Loucy (cell line): Measurements from ENCODE around the gene PATE1.

Experiments
- H2AFZ ChIP-seq: fragments of 200-600 bp; sonication (generic); 2 replicates; pipeline ENCODE4 v1.6.0; 2016; ENCODE audit warnings: antibody characterized with exemption, mild to moderate bottlenecking, low read length, moderate library complexity
- H3F3A ChIP-seq: fragments of 200-600 bp; 2 replicates; pipeline ENCODE4 v1.6.0; 2016; ENCODE audit warnings: antibody characterized with exemption, low read depth, mild to moderate bottlenecking
- H3K27me3 ChIP-seq: fragments of 200-600 bp; sonication (generic); 2 replicates; pipeline ENCODE4 v1.6.1; 2014; ENCODE audit warnings: low read length, mild to moderate bottlenecking; ENCODE audit not compliant: insufficient read depth, poor library complexity, severe bottlenecking
- H3K36me3 ChIP-seq: fragments of 200-600 bp; sonication (generic); 2 replicates; pipeline ENCODE4 v1.6.1; 2016; ENCODE audit warnings: low read length; ENCODE audit not compliant: insufficient read depth
- H3K4me1 ChIP-seq: fragments of 200-600 bp; sonication (generic); 2 replicates; pipeline ENCODE4 v1.5.1; 2014; ENCODE audit warnings: low read length, mild to moderate bottlenecking; ENCODE audit not compliant: insufficient read depth, poor library complexity, severe bottlenecking
- H3K4me2 ChIP-seq: fragments of 200-600 bp; sonication (generic); 2 replicates; pipeline ENCODE4 v1.6.0; 2014; ENCODE audit warnings: antibody characterized with exemption, low read length, low read depth, mild to moderate bottlenecking; ENCODE audit not compliant: poor library complexity, severe bottlenecking
- H3K4me3 ChIP-seq: fragments of 200-600 bp; sonication (generic); 2 replicates; pipeline ENCODE4 v1.5.1; 2014; ENCODE audit warnings: low read length, mild to moderate bottlenecking, mixed read lengths; ENCODE audit not compliant: poor library complexity, severe bottlenecking
- H3K79me2 ChIP-seq: fragments of 200-600 bp; sonication (generic); 2 replicates; pipeline ENCODE4 v1.6.1; 2014; ENCODE audit warnings: low read length; ENCODE audit not compliant: insufficient read depth
- H3K9ac ChIP-seq: fragments of 200-600 bp; sonication (generic); 2 replicates; pipeline ENCODE4 v1.6.0; 2014; ENCODE audit warnings: mild to moderate bottlenecking, low read depth, low read length, moderate library complexity; ENCODE audit not compliant: poor library complexity, severe bottlenecking
- H3K9me2 ChIP-seq: fragments of 200-600 bp; sonication (generic); replicated peaks from 2 replicates; pipeline ENCODE4 v1.6.1; 2016; ENCODE audit warnings: low read depth, low read length, mixed read lengths
- H3K9me3 ChIP-seq: fragments of 200-600 bp; sonication (generic); 2 replicates; pipeline ENCODE4 v1.6.1; 2014; ENCODE audit warnings: mild to moderate bottlenecking, antibody characterized with exemption, low read length, low read depth; ENCODE audit not compliant: insufficient read depth
- H4K20me1 ChIP-seq: fragments of 200-600 bp; sonication (generic); 2 replicates; pipeline ENCODE4 v1.6.0; 2014; ENCODE audit warnings: antibody characterized with exemption, low read length, mild to moderate bottlenecking; ENCODE audit not compliant: insufficient read depth, poor library complexity, severe bottlenecking
- EZH2phosphoT487 ChIP-seq: fragments of 200-600 bp; IDR thresholded peaks from 2 replicates; pipeline ENCODE4 v1.6.1; 2018; ENCODE audit warnings: antibody characterized with exemption, mild to moderate bottlenecking, moderate library complexity, borderline replicate concordance
- TF ChIP-seq, protein P1 (sequence below): fragments of 200-600 bp; sonication (generic); conservative IDR thresholded peaks from 2 replicates; pipeline ENCODE4 v1.5.1; 2014; ENCODE audit warnings: mild to moderate bottlenecking, antibody characterized with exemption, low read length

PATE1 gene

DNA sequence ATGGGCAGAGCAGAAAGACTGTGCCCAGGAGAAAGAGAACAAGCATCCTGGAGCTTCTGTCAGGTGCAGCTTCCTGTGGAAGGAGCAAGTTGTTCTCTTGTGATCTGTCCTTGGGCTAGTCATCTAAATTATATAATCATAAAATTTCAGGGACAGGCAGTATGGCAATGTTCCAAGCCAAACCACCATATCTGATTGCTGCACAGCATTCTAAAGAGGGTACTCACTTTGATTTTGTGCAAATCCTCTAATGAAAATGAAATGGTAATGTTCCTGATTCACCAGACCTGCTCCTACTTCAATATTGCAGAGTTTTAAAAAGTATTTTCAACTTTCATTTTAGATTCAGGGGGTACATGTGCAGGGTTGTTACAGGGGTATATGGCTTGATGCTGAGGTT is 32.6 kb downstream of the PATE1 start, which contains the start of gene PATE2:
PATE2 (minus strand) TSS at position 101 of the 400 bp plus-strand sequence; CDS start at position 46, 55 bp downstream.
- Histone ChIP-seq H3K4me1 (no peaks in the 10 kb centered on the region), H3K9ac (no peak within 1 kb of the TSS), H3K9me3 (no peaks in the 10 kb centered on the region), H3K4me2 (no peak within 1 kb of the TSS), H3K9me2 (no peaks in the 10 kb centered on the region), H3K27me3 (no peaks in the 10 kb centered on the region), H3F3A (no peaks in the 10 kb centered on the region), H3K36me3 (no peaks in the 10 kb centered on the region), H4K20me1 (no peaks in the 10 kb centered on the region), H3K4me3 (no peak within 1 kb of the TSS), H3K79me2 (no peaks in the 10 kb centered on the region), H2AFZ (no peak within 1 kb of the TSS)
- TF ChIP-seq, protein P1, sequence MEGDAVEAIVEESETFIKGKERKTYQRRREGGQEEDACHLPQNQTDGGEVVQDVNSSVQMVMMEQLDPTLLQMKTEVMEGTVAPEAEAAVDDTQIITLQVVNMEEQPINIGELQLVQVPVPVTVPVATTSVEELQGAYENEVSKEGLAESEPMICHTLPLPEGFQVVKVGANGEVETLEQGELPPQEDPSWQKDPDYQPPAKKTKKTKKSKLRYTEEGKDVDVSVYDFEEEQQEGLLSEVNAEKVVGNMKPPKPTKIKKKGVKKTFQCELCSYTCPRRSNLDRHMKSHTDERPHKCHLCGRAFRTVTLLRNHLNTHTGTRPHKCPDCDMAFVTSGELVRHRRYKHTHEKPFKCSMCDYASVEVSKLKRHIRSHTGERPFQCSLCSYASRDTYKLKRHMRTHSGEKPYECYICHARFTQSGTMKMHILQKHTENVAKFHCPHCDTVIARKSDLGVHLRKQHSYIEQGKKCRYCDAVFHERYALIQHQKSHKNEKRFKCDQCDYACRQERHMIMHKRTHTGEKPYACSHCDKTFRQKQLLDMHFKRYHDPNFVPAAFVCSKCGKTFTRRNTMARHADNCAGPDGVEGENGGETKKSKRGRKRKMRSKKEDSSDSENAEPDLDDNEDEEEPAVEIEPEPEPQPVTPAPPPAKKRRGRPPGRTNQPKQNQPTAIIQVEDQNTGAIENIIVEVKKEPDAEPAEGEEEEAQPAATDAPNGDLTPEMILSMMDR = no peak
- no peak for TF ChIP-seq EZH2phosphoT487

DNA sequence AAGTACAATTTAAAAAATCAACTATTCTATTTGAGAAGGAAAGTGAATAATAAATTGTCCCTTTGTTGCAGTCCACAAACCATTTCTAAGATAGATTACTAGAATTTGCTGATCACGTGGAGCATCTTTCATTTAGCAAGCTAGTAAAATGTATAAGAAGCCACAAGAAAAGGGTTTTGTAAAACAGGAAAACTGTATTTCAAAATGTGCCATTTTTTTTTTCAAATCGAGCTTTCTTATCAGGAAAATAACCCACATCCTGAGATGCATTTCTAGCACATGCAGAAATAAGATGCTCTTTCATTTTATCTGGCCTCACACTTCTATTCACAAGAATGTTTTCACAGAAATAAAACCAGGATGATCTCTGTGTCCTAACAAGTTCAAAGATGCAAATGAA is 38.6 kb downstream of the PATE1 start:
- H3K9ac ChIP-seq = no peak overlapping the region
- H3K4me1 ChIP-seq = no peaks in the 10 kb centered on the region
- no peaks in the 10 kb centered on the region for H4K20me1 ChIP-seq
- no peaks in the 10 kb centered on the region for H3K9me3 ChIP-seq
- H3K4me2 ChIP-seq = no peak overlapping the region
- no peaks in the 10 kb centered on the region for H3F3A ChIP-seq
- TF ChIP-seq, protein P1 = no peak
- no peak for TF ChIP-seq EZH2phosphoT487
- no peaks in the 10 kb centered on the region for H3K79me2 ChIP-seq
- H3K4me3 ChIP-seq = no peak overlapping the region
- H2AFZ ChIP-seq = no peak overlapping the region
- no peaks in the 10 kb centered on the region for H3K36me3 ChIP-seq
- H3K9me2 ChIP-seq = no peaks in the 10 kb centered on the region
- H3K27me3 ChIP-seq = no peaks in the 10 kb centered on the region

DNA sequence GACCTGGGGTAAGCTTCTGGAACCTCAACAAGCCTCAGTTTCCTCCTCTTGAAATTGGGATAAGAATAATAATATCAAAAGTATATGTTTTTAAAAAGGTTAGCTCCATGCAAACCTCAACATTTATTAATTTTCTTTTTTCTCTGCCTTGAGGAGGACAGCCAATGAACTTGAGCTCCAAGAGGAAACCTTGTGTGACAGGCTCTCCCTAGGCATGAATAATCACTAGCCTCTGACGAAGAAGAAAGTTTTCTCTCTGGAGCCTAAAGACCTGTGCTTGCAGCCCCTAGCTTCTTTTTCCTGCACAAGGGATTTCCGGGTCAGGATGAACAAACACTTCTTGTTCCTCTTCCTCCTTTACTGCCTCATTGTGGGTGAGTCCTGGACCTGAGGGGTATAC is 41.7 kb downstream of the PATE1 start, which contains the start of gene PATE3:
PATE3 (plus strand) TSS at position 301 of the 400 bp plus-strand sequence; CDS start at position 326, 25 bp downstream.
- Histone ChIP-seq H3K9me3 (no peaks in the 10 kb centered on the region), H2AFZ (no peak within 1 kb of the TSS), H3K27me3 (no peaks in the 10 kb centered on the region), H3K4me2 (no peak within 1 kb of the TSS), H3K4me3 (no peak within 1 kb of the TSS), H3K4me1 (no peaks in the 10 kb centered on the region), H3K9ac (no peak within 1 kb of the TSS), H3K36me3 (no peaks in the 10 kb centered on the region), H3K9me2 (no peaks in the 10 kb centered on the region), H3K79me2 (no peaks in the 10 kb centered on the region), H3F3A (no peaks in the 10 kb centered on the region), H4K20me1 (no peaks in the 10 kb centered on the region)
- TF ChIP-seq, protein P1 = no peak
